NCI-H2107 treated with DMSO at 0.1 percent for 48 hours (cell line): ENCODE measurements around the gene VSX2.

Experiments used
- DNase-seq: peaks from one replicate; lab custom pipeline; 2025; ENCODE audit not compliant: unreplicated experiment; lab: John Stamatoyannopoulos, UW

Gene VSX2

DNA sequence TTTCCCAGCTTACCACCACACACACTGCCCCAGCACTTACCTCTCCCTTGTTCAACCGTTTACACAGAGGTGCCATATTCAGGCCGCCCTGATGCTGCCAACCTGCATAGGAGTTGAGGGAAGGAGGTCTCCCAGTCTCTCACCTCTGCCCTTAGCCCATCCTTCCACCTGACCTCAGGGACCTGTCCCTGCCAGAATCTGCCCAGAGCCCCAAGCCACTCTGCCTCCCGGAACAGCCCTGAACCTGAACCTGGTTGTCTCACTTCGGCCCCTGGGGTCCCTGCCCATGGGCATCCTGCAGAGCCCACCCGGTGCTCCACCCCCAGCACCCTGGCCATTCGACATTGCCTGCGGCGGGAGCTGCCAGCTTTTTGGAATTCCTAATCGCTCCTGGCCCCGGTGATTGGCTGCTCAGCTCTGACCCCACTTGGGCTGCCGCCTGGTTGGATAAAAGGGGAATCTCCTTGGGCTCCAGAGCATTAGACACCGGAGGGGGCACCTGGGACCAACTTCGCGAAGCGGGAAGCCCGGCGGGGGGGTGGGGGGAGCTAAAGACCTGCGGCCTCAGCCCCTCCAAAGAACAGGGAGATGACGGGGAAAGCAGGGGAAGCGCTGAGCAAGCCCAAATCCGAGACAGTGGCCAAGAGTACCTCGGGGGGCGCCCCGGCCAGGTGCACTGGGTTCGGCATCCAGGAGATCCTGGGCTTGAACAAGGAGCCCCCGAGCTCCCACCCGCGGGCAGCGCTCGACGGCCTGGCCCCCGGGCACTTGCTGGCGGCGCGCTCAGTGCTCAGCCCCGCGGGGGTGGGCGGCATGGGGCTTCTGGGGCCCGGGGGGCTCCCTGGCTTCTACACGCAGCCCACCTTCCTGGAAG is at the start of gene VSX2:
Gene VSX2, plus strand, starts transcription at position 476 of the 874 bp plus-strand sequence. Its CDS starts 113 bp downstream, at position 589.
- no peak for DNase-seq

DNA sequence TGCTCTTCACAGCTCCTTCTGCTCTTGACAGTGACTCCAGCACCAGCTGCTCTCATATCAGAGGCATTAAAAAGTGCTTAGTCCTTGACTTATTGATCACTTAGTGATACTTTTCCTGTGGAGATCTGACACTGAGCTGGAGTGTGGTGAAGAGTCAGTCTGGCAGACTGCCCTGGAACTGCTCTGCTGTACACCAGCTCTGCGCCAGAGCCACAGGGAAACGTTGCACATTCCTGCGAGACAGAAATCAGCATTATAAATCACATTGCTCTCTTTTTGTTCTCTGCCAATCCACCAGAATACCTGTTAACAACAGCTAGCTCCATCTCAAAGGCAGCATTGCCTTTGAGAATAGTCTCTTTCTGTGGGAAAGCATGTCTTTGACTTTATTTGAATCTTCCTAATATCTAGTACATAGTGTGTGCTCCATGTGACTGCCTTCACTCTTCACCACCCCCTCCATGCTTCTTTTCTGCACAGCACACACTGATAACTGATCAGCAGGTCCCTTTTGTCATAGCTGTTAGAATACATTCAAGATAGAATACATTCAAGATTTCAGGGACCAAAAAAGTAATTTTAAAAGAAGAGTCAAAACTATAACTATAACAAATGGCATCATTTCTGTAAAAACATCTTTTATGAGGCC is 48.2 kb upstream of the VSX2 start:
- no peak for DNase-seq

DNA sequence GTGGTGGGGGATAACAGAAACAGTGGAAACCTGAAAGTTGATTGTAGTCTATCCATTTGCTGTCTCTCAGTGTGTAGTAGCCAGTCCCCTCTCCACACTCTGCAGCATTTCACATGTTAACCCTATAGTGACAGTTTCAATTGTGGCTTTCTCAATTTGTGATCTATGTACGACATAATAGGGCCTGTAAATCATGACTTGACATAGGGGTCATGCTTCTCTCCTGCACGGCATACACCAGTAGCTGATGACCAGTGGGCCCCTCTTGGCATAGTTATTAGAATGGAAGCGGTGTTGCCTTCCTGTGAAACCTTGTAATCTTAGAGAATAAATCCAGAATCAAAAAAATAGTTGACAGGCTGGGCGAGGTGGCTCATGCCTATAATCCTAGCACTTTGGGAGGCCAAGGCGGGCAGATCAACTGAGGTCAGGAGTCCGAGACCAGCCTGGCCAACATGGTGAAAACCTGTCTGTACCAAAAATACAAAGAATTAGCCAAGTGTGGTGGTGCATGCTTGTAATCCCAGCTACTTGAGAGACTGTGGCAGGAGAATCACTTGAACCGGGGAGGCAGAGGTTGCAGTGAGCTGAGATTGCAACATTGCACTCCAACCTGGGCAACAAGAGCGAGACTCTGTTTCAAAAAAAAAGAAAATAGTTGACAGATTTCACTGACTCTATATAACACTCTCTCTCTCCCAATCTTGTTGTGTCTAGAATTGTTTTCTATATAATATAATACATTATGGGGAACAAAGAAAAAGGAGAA is 44.6 kb upstream of the VSX2 start:
- DNase-seq: no peak

DNA sequence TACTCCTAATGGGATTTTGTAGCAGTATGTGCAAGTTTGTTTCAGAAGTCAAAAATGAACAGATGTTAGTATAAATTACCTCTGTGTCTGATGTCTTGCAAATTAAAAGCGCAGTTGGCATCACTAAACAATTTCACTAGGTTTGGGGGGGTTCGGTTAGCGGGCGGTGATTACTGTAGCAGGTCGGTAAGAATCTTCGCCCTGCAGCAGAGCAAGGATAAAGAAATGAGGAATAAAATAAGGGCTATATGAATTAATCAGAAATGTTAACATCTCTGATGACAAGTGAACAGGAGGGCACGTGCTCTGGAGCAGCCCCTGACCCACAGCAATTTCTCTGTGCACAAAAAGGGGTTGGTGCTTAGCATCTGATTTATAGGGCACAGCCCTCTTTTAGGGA is 43.6 kb upstream of the VSX2 start:
- no peak for DNase-seq

DNA sequence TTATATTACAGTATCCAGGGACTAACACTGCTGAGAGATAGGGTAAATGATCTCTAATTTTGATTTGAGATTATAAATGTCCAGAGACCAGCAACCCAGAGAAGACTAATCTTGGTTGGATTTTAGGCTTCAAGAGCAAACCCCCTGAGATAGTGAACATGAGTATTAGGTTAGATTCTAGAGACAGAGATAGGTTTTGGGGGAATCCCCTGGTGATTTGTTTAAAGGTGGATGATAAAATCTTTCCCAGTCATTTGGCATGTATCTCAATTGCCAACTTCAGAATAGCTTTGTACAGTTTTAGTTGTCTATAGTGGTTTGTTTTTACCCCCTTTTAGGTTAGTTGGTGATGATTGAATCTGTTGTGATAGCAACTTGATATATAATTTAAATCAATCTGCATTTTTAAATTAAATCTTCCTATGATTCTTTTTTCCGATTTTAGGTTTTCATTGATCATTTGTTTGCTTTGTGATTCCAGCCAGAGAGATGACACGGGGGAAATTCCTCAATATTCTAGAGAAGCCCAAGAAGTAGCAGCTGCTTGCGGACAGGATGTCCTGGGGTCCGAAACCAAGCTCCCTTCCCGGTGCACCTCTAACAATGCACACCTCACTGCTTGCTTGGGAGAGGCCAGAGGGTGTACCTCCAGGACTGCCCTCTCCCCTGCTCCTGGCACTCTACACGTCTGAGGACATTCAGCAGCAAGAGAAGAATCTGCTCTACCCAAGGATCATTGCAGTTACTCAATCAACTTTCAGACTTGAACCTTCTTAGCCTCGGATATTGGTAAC is 40.6 kb upstream of the VSX2 start:
- DNase-seq: no peak

DNA sequence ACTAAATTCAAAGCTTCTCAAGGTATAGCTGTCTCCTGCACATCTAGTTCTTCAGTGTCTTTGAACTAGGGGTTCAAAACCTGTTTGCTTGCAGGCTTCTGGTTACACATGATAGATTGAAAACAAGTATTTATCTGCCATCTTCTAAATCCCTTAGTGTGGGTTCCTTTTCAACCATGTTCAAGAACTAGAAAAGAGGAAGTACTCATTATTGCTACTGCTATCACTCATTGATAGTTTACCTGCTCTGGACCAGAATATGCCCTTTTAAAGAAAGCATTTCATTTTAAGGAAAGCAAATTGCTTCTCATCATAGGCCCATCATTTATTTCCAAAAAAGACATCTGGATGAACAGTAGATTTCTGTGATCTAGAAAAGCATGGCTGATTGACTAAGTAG is 37.1 kb upstream of the VSX2 start:
- DNase-seq: no peak

DNA sequence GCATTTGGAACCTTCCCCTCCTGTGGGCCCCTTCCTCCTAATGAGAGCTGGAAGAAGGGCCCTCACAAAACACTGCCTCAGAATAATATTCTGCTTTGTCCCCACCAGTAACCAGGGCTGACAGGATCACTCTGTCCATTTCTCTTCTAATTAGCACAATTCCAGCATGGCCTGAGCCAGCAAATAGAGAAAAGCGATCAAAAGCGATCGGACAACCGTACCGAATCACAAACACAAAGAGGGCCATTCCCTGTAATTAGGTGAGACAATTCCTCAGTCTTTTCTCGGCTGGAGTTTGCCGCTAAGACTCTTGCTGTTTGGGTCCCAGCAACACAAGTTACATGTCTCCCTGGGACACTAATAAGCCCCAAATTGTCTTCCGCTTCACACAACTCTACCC is 35.6 kb upstream of the VSX2 start:
- no peak for DNase-seq

DNA sequence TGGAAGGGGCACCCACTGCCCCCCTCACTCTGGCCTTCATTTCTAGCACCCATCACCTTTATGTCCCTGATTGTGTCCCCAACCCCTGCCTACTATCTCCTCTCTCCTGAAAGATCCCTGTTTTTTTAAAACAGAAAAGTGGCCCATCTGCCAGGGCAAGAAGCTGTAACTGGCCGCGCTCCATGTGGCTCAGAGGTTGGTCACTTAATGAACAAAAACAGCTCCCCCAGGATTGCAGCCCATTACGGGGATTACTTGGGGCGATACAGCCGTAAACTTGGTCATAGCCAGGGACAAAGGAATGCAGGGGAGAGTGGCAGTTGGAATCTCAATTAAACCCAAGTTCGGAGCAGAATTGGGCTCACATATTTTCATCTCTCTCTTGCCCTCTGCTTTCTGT is 34.8 kb upstream of the VSX2 start:
- DNase-seq: no peak

DNA sequence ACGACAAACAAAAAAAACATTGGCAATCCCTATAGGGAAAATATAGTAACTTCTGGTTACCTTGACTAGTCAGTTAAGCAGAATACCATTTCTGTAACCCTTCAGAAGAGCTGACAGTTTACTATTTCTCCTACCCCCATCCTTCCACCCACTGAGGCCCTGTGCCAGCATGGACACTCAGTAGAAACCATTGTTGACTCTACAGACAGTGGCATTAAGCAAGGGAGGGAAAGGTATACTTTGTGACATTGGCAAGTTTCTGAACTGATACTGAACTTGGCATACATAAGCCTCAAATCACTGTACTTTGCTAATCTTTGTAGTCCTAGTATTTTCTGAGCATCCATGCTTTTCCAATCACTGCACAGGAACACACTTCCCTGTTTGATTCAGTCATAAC is 33.4 kb upstream of the VSX2 start:
- DNase-seq: no peak

DNA sequence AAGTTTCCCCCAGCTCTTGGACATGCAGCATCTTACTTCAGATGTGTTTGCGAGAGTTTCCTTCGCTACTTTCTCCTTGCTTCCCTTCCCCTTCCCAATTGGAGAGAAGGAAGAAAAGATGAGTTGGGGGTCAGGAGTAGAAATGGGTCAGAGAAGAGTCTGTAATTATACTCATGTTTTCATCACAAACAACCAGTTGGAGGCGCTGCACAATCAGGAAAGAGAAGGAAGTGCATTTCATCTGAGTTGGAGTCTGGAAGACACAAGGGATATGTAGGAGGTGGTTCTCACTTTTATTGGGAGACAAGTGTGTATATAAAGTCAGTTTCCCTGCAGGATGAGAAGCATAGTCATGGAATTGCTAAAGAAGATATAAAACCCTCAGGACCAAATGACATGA is 31.3 kb upstream of the VSX2 start:
- DNase-seq: no peak

DNA sequence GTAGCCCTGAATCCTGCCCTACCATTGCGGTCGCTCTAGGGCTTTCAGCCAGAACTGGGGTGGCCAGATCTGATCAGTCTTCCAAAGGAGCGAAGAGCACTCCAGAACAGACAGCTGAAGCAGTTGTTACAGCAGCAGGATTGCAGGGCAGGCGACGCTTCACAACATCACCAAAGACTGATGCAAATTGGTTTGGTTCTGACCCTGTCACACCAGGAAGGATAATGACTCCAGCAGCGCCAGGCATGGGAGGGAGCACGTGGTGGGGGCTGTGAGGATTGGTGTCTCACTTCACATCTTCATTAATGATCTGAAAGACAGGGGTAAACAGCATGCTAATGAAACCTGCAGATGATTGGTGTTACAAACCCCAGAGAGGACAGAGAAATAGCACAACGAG is 30.6 kb upstream of the VSX2 start:
- DNase-seq: no peak

DNA sequence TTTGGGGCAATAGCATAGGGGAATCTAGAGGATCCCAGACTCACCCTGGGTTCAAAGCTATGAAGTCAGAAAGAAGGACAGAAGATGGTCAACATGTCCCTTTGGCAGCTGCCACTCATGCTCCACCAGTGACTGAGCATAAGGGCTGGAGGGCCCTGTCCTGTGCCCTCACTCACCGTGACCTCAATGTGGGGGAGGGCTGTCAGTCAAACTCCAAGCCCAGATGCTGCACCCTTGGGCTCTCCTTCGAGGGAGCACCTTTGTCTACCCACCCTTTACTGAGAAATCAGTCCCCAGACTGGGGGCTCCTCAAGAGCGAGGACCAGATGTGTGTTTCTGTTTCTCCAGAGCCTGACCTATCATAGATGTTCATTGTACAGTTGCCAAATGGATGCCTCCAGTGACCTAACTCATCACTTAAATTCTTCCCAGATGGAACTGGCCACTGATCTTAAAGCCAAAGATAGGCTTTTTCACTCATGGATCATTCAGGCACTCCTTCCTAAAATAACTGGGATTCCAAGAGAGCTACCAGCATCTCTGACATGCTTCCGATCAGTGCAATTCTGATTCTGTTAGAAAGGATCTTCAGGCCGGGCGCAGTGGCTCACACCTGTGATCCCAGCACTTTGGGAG is 27.2 kb upstream of the VSX2 start:
- DNase-seq: no peak

DNA sequence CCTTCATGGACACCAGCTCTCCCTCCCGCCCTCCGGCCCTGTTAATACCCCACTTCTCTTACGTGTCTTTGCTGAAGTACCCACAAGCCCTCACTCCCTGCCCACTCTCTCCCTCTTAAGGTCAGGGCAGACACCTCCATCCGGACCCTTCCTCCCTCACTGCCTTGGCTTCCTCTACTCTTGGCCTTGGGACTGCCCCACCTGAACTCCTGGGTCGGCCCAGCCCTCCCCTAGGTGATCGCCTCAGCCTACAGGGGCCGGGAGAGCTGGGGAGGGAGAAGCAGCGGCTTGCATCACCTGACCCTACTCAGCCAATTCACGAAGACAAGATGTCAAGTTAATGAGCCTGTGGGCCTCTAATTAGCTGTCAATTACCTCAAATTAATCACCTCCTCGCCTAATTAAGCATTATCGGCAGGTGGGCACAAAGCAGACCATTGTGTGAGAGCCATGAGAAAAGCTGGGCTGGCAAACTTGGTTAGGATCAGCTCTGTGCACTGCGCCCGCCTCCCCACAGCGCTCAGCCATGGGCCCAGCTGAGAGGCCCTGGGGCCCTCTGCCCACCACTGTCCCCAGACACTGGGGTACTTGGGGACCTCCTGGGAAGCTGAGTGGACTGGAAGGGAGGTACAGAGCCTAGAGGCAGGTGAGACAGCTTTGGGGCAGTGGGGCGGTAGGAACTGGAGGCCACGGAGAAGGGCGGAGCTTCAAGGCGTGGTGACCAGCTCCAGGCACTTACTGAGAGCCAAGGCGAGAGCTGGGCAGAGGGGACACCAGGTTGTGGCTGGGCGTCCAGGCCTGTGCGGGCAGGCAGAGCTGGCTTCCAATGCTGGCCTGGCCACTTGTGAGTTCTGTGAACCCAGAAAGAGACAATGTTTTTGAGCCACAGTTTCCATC is 25.1 kb upstream of the VSX2 start:
- no peak for DNase-seq

DNA sequence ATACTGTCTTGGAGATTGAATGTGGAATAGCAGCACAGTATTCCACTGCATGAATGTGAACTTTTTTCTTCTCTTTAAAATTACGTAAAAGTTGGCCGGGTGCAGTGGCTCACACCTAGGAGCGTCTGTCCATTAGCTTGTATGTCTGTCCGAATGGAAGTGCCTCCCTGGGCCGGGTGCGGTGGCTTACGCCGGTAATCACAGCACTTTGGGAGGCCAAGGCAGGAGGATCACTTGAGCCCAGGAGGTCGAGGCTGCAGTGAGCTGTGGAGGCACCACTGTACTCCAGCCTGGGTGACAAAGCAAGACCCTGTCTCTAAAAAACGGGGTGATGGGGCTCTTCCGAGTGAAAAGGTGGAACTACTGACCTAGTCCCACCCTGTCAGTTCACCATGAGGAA is 22.6 kb upstream of the VSX2 start:
- DNase-seq: no peak

DNA sequence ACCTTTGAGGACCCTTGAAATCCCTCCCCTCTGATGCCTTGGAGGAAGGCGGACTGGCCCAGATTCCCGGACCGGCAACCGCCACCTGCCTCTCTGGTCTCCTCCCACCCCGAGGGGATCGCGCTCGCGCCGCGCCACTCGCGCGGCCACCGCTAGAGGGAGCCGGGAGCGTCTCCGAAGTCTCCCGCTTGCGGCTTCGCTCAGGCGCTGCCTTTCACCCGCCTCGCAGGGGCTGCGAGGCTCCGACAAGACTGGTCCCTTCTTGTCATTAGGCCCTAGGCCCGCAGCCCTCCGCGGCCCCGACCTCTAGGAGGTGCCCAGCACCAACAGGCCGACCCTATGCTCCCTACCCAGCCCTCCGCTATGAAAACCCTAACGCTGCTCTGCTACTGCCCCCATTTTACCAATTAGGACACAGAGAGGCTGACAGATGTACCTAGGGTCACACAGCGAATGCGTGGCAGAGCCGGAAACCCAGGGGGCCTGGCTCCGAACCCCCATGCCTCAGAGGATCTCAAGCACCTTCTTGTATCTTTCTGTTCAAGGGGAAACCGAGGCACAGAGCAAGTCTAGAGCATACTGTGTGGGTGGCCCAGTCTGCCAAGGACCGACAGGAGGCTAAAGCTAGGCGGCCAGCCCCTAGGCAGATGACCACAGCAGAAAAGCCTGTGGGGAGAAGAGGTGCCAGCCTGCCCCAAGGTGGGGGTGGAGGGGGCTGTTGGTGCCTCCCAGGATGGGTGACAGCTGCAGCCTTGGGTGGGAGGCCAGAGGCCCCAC is 21.4 kb upstream of the VSX2 start:
- DNase-seq: peak; percentile 15

DNA sequence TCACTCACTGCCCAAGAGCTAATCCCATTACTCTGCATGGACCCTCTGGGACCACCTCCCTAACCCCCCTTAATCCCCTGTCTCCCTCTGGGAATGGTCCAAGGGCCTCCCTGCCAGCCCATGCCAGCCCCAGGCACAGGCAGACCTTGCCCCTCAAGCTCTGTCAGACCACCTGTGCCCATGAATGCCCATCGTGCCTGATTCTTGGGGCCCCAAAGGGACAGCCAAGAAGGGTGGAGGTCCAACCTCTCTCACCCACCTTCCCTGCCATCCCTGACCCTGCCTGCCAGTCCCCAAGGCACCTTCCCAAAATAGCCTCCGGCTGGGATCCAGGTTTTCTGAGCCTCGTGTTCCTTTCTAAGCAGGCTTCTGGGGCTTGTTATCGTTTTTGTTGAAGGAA is 20.8 kb upstream of the VSX2 start:
- no peak for DNase-seq

DNA sequence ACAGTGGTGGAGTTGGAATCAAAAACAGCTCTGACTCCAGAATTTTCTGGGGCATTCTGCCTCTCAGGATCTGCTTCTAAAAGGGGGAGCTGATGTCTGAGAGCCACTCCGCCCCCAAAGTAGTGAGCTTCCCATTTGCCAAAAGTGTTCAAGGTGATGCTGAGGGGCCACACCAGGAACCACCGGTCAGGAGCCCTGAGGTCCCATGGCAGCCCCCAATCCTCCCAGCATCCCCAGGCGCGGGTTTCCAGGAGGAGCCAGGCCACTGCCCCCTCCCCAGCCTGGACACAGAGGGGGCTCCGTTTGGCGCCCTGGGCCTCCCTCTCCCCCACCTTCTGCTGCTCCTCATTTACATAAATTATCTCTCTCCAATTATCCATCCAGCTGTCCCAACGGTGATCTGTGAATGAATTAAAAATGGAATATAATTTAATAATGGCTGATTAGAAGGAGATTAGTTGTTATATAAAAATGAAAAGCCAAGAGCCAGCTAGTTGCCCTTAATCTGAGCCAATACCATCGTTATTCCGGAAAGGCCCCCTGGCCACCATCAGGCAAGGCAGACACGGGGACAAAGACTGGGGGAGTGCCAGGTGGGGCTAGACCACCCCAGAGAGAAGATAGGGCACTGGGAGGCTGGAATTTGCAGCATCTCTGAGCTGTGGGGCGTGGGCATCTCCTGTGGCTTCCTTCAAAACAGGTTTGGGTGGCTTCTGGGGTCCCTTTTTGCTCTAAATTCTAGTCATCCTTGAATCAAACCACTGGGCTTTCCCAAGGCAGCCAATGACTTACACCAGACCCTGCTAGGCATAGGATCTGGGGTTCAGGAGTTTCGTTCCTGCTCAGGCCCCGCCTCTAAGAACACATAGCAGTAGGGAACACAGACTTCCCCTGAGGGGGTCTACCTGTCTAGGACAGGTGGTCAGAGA is 19.7 kb upstream of the VSX2 start:
- no peak for DNase-seq

DNA sequence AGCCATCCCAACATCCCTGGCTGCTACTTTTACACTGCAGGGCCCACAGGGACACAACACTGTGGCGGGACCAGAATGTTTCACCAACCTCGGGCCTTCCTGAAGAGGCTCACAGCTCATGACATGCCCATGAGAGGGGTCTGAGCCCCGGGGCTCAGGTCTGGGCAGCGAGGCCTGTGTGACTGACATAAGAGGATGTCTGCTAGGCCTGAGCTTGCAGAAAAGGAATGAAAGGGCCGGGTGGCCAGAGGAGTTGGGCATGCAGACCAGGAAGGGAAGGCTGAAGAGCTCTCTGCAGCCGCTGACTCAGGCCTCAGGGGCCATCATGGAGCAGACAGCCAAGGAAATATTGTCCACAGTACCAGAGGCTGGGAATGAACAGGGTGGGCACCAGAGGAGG is 18.3 kb upstream of the VSX2 start:
- DNase-seq: no peak
